SK-N-MC (cell line): ENCODE data around the gene PMM1.

ENCODE experiments used
- EZH2 ChIP-seq: fragments of 200-600 bp; sonication (generic); IDR thresholded peaks from one replicate; pipeline ENCODE4 v1.6.1; 2017; ENCODE audit warnings: antibody characterized with exemption
- POLR2AphosphoS5 ChIP-seq: IDR thresholded peaks from 2 replicates; pipeline ENCODE4 v1.6.1; 2012; ENCODE audit warnings: mild to moderate bottlenecking, low read depth, low read length, borderline replicate concordance

DNA sequence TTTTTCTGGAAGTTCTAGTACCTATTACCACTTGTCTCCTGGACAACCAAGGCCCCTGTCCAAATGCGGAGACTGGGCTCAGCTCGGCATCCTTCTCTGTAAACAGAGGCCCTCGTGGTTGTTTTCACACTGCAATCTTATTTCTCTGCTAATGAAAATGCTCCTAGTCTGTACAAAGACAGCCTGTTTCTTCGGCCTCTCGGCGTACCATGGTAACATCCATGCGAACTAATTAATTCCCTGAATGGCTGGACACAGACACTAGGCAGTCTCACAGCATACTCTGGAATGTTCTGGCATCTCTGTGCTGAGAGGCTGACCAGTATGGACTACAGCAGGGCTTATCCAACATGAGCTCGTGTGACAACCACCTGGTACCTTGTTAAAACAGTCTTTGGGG, 51.1 kb downstream of the PMM1 start:
- TF ChIP-seq EZH2, result no peak
- TF ChIP-seq POLR2AphosphoS5, result no peak
